ENCODE results near the gene CAPNS1. TPM values are rescaled to one million over a fixed set of nuclear protein-coding genes. Genes with fewer than 3 reads are reported as not detected.

The CAPNS1 gene
- total RNA-seq, 3 donors from 2014 or later (not counting 1 experiment from before 2014, with no cell fraction given), result 569 to 637 (median 578) TPM

DNA sequence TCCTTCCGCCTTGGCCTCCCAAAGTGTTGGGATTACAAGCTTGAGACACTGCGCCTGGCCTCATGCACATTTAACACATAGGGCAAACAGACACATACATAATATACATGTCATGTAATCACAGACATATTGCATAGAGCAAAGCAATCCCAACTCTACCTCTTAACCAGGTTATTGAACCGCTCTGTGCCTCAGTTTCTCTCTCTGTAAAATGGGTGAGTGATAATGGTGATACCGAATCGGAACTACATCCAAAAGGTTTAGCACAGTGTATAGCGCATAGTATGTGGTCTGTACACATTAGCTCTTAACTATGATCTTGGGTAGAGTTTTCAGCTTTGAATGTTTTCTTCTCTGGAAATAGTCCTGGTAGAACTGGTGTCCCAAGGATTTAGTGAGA lies 4.8 kb downstream of the CAPNS1 start:
- H3K36me3 Mint-ChIP-seq, result peaks cover 6% of the 10 kb centered on the region
- no peaks in the 10 kb centered on the region for H3K9me3 ChIP-seq (ENCODE audit: control insufficient read depth, insufficient read depth, low read length)
- H3K27me3 ChIP-seq (ENCODE audit: control insufficient read depth, insufficient read depth, low read length), result no peaks in the 10 kb centered on the region
- H3K4me1 ChIP-seq (ENCODE audit: control insufficient read depth, insufficient read depth, low read length), result peaks cover 13% of the 10 kb centered on the region
- intact Hi-C loops (cut with micrococcal nuclease), result no loop called here
- TF ChIP-seq, protein P1, sequence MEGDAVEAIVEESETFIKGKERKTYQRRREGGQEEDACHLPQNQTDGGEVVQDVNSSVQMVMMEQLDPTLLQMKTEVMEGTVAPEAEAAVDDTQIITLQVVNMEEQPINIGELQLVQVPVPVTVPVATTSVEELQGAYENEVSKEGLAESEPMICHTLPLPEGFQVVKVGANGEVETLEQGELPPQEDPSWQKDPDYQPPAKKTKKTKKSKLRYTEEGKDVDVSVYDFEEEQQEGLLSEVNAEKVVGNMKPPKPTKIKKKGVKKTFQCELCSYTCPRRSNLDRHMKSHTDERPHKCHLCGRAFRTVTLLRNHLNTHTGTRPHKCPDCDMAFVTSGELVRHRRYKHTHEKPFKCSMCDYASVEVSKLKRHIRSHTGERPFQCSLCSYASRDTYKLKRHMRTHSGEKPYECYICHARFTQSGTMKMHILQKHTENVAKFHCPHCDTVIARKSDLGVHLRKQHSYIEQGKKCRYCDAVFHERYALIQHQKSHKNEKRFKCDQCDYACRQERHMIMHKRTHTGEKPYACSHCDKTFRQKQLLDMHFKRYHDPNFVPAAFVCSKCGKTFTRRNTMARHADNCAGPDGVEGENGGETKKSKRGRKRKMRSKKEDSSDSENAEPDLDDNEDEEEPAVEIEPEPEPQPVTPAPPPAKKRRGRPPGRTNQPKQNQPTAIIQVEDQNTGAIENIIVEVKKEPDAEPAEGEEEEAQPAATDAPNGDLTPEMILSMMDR (IDR thresholded peaks at IDR 0.05), result no peak
- H3K4me3 Mint-ChIP-seq, result no peak overlapping the region
- peaks cover 60% of the 10 kb centered on the region for H3K36me3 ChIP-seq (ENCODE audit: control insufficient read depth, insufficient read depth, low read length)
- H3K27me3 Mint-ChIP-seq (ENCODE audit: low read depth in 2 of 2), result no peaks in the 10 kb centered on the region
- ATAC-seq (no peak), DNase-seq (no peak)
- 97% methylated on average over 5 of the region's 6 CpGs for WGBS (ENCODE audit: insufficient coverage)
- peaks cover 17 to 34% of the 10 kb centered on the region in 2 donors for H3K4me1 Mint-ChIP-seq
- H3K4me3 ChIP-seq (ENCODE audit: low read length), result no peak overlapping the region
- H3K9me3 Mint-ChIP-seq, result no peaks in the 10 kb centered on the region
- H3K27ac Mint-ChIP-seq, result no peak overlapping the region
- no peak overlapping the region for H3K27ac ChIP-seq (ENCODE audit: low read length)

DNA sequence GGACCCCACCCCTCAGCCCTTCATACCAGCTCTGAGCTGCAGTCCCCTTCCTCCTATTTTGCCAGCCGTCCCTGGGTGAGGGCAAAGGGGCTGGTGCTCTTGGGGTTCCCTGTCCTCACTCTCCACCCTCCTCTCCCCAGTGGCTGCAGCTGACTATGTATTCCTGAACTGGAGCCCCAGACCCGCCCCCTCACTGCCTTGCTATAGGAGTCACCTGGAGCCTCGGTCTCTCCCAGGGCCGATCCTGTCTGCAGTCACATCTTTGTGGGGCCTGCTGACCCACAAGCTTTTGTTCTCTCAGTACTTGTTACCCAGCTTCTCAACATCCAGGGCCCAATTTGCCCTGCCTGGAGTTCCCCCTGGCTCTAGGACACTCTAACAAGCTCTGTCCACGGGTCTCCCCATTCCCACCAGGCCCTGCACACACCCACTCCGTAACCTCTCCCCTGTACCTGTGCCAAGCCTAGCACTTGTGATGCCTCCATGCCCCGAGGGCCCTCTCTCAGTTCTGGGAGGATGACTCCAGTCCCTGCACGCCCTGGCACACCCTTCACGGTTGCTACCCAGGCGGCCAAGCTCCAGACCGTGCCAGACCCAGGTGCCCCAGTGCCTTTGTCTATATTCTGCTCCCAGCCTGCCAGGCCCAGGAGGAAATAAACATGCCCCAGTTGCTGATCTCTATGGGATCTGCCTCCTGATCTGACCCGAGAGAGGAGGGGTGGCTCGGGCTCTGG lies 10.0 kb downstream of the CAPNS1 start:
- 95% methylated on average over 13 of the region's 13 CpGs for WGBS (ENCODE audit: insufficient coverage)
- Mint-ChIP-seq H3K27ac (peak overlapping the region in 1 of 2 donors; percentile 73), H3K9me3 (no peaks in the 10 kb centered on the region), H3K4me1 (peaks cover 0 to 23% of the 10 kb centered on the region in 2 donors), H3K27me3 (ENCODE audit: low read depth in 2 of 2) (no peaks in the 10 kb centered on the region), H3K4me3 (no peak overlapping the region), H3K36me3 (peaks cover 6% of the 10 kb centered on the region)
- Histone ChIP-seq H3K27ac (ENCODE audit: low read length) (no peak overlapping the region), H3K4me3 (ENCODE audit: low read length) (no peak overlapping the region), H3K4me1 (ENCODE audit: control insufficient read depth, insufficient read depth, low read length) (peaks cover 5% of the 10 kb centered on the region), H3K36me3 (ENCODE audit: control insufficient read depth, insufficient read depth, low read length) (peaks cover 56% of the 10 kb centered on the region), H3K9me3 (ENCODE audit: control insufficient read depth, insufficient read depth, low read length) (no peaks in the 10 kb centered on the region), H3K27me3 (ENCODE audit: control insufficient read depth, insufficient read depth, low read length) (no peaks in the 10 kb centered on the region)
- no peak for ATAC-seq
- no peak for DNase-seq
- TF ChIP-seq, protein P1 (IDR thresholded peaks at IDR 0.05), result no peak
- intact Hi-C loops (cut with micrococcal nuclease), result no loop called here

DNA sequence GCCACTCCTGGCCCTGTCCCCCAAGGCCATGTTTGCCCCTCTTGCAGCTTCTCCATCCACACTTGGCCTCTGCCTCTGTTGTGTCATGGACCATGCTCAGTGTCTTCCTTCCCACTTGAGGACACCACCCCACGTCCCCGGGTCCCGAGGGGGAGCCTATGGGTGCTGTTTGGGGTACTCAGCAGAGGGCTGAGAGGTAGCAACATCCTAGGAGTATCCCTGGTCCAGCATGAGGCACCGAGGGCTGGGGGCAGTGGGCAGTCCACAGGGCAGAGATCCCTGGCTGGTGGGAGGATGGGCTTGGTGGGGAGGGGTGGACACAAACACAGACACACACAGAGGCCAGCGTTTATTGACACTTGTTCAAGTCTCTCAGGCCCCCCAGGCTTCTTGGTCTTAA lies 10.7 kb downstream of the CAPNS1 start:
- H3K27me3 ChIP-seq (ENCODE audit: control insufficient read depth, insufficient read depth, low read length), result no peaks in the 10 kb centered on the region
- Mint-ChIP-seq H3K4me3 (no peak overlapping the region), H3K27ac (peak overlapping the region in 1 of 2 donors; percentile 73), H3K9me3 (no peaks in the 10 kb centered on the region), H3K4me1 (peaks cover 0 to 28% of the 10 kb centered on the region in 2 donors), H3K27me3 (ENCODE audit: low read depth in 2 of 2) (no peaks in the 10 kb centered on the region), H3K36me3 (peaks cover 6% of the 10 kb centered on the region)
- H3K4me1 ChIP-seq (ENCODE audit: control insufficient read depth, insufficient read depth, low read length), result peaks cover 5% of the 10 kb centered on the region
- H3K9me3 ChIP-seq (ENCODE audit: control insufficient read depth, insufficient read depth, low read length), result no peaks in the 10 kb centered on the region
- H3K4me3 ChIP-seq (ENCODE audit: low read length), result no peak overlapping the region
- intact Hi-C loops (cut with micrococcal nuclease), result no loop called here
- no peak for ATAC-seq
- no peak for DNase-seq
- no peak overlapping the region for H3K27ac ChIP-seq (ENCODE audit: low read length)
- TF ChIP-seq, protein P1 (IDR thresholded peaks at IDR 0.05), result no peak
- 85% methylated on average over 5 of the region's 5 CpGs for WGBS (ENCODE audit: insufficient coverage)
- peaks cover 51% of the 10 kb centered on the region for H3K36me3 ChIP-seq (ENCODE audit: control insufficient read depth, insufficient read depth, low read length)
